WTC11 (cell line): ENCODE data around the gene APPBP2.

ENCODE experiments used
- CREB1 ChIP-seq: sonication (generic); formaldehyde crosslinking; IDR thresholded peaks from 2 replicates; pipeline ENCODE4 v1.8.0; 2023; ENCODE audit warnings: mild to moderate bottlenecking, missing genetic modification reagents
- TF ChIP-seq, protein P1 (sequence below): sonication (generic); formaldehyde crosslinking; IDR thresholded peaks from 2 replicates; pipeline ENCODE4 v1.8.0; 2022; ENCODE audit warnings: mild to moderate bottlenecking, missing genetic modification reagents
- TF ChIP-seq, protein P2 (sequence below): sonication (generic); formaldehyde crosslinking; IDR thresholded peaks from 2 replicates; pipeline ENCODE4 v1.8.1; 2022; ENCODE audit warnings: mild to moderate bottlenecking, moderate library complexity, missing genetic modification reagents
- TF ChIP-seq, protein P3 (sequence below): fragments of 200-600 bp; IDR thresholded peaks from 2 replicates; pipeline ENCODE4 v1.8.0; 2022; ENCODE audit warnings: antibody characterized with exemption
- TF ChIP-seq, protein P4 (sequence below): sonication (generic); formaldehyde crosslinking; IDR thresholded peaks from 2 replicates; pipeline ENCODE4 v1.8.0; 2022; ENCODE audit warnings: missing genetic modification reagents

DNA sequence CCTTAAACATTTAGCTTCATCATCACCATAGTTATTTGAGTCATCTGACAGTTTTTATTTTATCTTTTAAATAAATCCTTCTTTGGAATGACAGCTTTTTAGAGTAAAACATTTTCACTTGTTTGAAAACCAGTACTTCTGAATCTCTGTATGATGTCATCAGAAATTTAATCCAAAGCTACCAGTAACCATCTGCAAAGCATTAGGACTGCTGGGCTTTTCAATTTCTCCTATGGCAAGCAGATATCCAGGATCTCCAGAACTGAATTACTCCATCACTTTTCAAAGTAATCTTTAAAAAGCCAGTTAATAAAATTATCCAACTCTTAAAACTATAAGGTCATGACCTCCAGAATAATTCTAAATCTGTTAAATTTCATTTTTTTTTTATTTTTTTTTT, 52.3 kb downstream of the APPBP2 start:
- TF ChIP-seq, protein P1, sequence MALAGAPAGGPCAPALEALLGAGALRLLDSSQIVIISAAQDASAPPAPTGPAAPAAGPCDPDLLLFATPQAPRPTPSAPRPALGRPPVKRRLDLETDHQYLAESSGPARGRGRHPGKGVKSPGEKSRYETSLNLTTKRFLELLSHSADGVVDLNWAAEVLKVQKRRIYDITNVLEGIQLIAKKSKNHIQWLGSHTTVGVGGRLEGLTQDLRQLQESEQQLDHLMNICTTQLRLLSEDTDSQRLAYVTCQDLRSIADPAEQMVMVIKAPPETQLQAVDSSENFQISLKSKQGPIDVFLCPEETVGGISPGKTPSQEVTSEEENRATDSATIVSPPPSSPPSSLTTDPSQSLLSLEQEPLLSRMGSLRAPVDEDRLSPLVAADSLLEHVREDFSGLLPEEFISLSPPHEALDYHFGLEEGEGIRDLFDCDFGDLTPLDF (CRISPR knock-in tag), result no peak
- TF ChIP-seq, protein P2, sequence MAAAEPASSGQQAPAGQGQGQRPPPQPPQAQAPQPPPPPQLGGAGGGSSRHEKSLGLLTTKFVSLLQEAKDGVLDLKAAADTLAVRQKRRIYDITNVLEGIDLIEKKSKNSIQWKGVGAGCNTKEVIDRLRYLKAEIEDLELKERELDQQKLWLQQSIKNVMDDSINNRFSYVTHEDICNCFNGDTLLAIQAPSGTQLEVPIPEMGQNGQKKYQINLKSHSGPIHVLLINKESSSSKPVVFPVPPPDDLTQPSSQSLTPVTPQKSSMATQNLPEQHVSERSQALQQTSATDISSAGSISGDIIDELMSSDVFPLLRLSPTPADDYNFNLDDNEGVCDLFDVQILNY (CRISPR knock-in tag), result no peak
- TF ChIP-seq, protein P3, sequence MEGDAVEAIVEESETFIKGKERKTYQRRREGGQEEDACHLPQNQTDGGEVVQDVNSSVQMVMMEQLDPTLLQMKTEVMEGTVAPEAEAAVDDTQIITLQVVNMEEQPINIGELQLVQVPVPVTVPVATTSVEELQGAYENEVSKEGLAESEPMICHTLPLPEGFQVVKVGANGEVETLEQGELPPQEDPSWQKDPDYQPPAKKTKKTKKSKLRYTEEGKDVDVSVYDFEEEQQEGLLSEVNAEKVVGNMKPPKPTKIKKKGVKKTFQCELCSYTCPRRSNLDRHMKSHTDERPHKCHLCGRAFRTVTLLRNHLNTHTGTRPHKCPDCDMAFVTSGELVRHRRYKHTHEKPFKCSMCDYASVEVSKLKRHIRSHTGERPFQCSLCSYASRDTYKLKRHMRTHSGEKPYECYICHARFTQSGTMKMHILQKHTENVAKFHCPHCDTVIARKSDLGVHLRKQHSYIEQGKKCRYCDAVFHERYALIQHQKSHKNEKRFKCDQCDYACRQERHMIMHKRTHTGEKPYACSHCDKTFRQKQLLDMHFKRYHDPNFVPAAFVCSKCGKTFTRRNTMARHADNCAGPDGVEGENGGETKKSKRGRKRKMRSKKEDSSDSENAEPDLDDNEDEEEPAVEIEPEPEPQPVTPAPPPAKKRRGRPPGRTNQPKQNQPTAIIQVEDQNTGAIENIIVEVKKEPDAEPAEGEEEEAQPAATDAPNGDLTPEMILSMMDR, result no peak
- TF ChIP-seq, protein P4, sequence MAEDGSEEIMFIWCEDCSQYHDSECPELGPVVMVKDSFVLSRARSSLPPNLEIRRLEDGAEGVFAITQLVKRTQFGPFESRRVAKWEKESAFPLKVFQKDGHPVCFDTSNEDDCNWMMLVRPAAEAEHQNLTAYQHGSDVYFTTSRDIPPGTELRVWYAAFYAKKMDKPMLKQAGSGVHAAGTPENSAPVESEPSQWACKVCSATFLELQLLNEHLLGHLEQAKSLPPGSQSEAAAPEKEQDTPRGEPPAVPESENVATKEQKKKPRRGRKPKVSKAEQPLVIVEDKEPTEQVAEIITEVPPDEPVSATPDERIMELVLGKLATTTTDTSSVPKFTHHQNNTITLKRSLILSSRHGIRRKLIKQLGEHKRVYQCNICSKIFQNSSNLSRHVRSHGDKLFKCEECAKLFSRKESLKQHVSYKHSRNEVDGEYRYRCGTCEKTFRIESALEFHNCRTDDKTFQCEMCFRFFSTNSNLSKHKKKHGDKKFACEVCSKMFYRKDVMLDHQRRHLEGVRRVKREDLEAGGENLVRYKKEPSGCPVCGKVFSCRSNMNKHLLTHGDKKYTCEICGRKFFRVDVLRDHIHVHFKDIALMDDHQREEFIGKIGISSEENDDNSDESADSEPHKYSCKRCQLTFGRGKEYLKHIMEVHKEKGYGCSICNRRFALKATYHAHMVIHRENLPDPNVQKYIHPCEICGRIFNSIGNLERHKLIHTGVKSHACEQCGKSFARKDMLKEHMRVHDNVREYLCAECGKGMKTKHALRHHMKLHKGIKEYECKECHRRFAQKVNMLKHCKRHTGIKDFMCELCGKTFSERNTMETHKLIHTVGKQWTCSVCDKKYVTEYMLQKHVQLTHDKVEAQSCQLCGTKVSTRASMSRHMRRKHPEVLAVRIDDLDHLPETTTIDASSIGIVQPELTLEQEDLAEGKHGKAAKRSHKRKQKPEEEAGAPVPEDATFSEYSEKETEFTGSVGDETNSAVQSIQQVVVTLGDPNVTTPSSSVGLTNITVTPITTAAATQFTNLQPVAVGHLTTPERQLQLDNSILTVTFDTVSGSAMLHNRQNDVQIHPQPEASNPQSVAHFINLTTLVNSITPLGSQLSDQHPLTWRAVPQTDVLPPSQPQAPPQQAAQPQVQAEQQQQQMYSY (CRISPR knock-in tag), result no peak
- no peak for TF ChIP-seq CREB1
